Thyroid gland (tissue), 4 donors: ENCODE measurements around the gene CDX1.

Source experiments
- CTCF ChIP-seq, 6 experiments: fragments of 200-600 bp in 3 of 6; fragments of 450-650 bp in 3 of 6; sonication (generic) in 3 of 6; IDR thresholded peaks; one replicate each; pipeline ENCODE4 v1.5.1; 2016 to 2019; ENCODE audit warnings: antibody characterized with exemption in 6 of 6, mild to moderate bottlenecking in 2 of 6, inconsistent platforms in 1 of 6, moderate library complexity in 1 of 6
- POLR2A ChIP-seq, 2 donors: fragments of 450-650 bp; IDR thresholded peaks; one replicate each; pipeline ENCODE4 v1.6.1; 2017; ENCODE audit warnings: antibody characterized with exemption in 2 of 2, mild to moderate bottlenecking in 2 of 2, moderate library complexity in 1 of 2

GRCh38 chr5:150161242-150162141, 5.1 kb upstream of the CDX1 start:
- peak; percentile 75 to 96 (median 83) for TF ChIP-seq CTCF (IDR thresholded peaks at IDR 0.05)
- TF ChIP-seq POLR2A (IDR thresholded peaks at IDR 0.05): no peak
